Regular cardiac myocyte (primary cell): ENCODE measurements around the gene UBQLN4. TPM values are rescaled to one million over a fixed set of nuclear protein-coding genes. Genes with fewer than 3 reads are reported as not detected.

Experiments used
- total RNA-seq: library from RNA; depleted of rRNA; stranded (reverse); fragments of >200 nt; gene quantifications from 2 replicates; pipeline ENCODE4 v1.2.3, GENCODE V29; 2014

Gene UBQLN4
- total RNA-seq, result 11.0 and 13.0 TPM in 2 replicates

GRCh38 chr1:156053768-156054499 lies at the start of gene UBQLN4:
UBQLN4 (minus strand) TSS chr1:156053798; CDS start chr1:156053701, 97 bp downstream.

GRCh38 chr1:156082309-156083091 lies 28.9 kb upstream of the UBQLN4 start, which contains the start of gene MEX3A:
MEX3A (minus strand) TSS chr1:156082465; CDS start chr1:156081998, 467 bp downstream.

GRCh38 chr1:156060937-156061636 lies 7.5 kb upstream of the UBQLN4 start, which contains the start of gene RAB25:
RAB25 (plus strand) TSS chr1:156061160; CDS start chr1:156061401, 241 bp downstream.

GRCh38 chr1:156054500-156055280 lies 1.1 kb upstream of the UBQLN4 start, which contains the start of gene LAMTOR2:
LAMTOR2 (plus strand) TSS chr1:156054782; CDS start chr1:156054890, 108 bp downstream.

GRCh38 chr1:156020293-156021092 lies 33.1 kb downstream of the UBQLN4 start, which contains the start of gene SSR2:
SSR2 (minus strand) TSS chr1:156020951; CDS start chr1:156020167, 784 bp downstream.

Other genes with a start within 250 kb of the UBQLN4 start
- 25.1 and 31.3 TPM in 2 replicates for gene GON4L, start 196.6 kb downstream of the UBQLN4 start, total RNA-seq
- 46.0 and 59.5 TPM in 2 replicates for gene SYT11, start 194.2 kb downstream of the UBQLN4 start, total RNA-seq
- 39.5 and 55.5 TPM in 2 replicates for gene RIT1, start 142.4 kb downstream of the UBQLN4 start, total RNA-seq
- 24.3 and 26.5 TPM in 2 replicates for gene KHDC4, start 119.4 kb downstream of the UBQLN4 start, total RNA-seq
- under 0.01 TPM in 1 of 2 replicates, not detected in the other for gene RXFP4, start 112.2 kb downstream of the UBQLN4 start, total RNA-seq
- gene ARHGEF2, start 75.3 kb downstream of the UBQLN4 start, total RNA-seq, result 111 and 135 TPM in 2 replicates
- gene SSR2, start 32.8 kb downstream of the UBQLN4 start, total RNA-seq, result 775 and 892 TPM in 2 replicates
- gene LAMTOR2, start 984 bp upstream of the UBQLN4 start, total RNA-seq, result 55.5 and 78.2 TPM in 2 replicates
- not detected in 2 replicates for gene RAB25, start 7.4 kb upstream of the UBQLN4 start, total RNA-seq
- 1.1 and 1.2 TPM in 2 replicates for gene MEX3A, start 28.7 kb upstream of the UBQLN4 start, total RNA-seq
- gene LMNA, start 60.9 kb upstream of the UBQLN4 start, total RNA-seq, result 515 and 1,414 TPM in 2 replicates
- gene SEMA4A, start 99.8 kb upstream of the UBQLN4 start, total RNA-seq, result 0.19 and 1.7 TPM in 2 replicates
- 4.8 and 10.5 TPM in 2 replicates for gene SLC25A44, start 140.3 kb upstream of the UBQLN4 start, total RNA-seq
- gene PMF1, start 159.2 kb upstream of the UBQLN4 start, total RNA-seq, result 17.8 and 35.7 TPM in 2 replicates
- gene BGLAP, start 188.4 kb upstream of the UBQLN4 start, total RNA-seq, result under 0.01 and 0.85 TPM in 2 replicates
- gene PAQR6, start 194.3 kb upstream of the UBQLN4 start, total RNA-seq, result 0.19 and 0.28 TPM in 2 replicates
- 47.6 and 48.1 TPM in 2 replicates for gene SMG5, start 229.0 kb upstream of the UBQLN4 start, total RNA-seq
- gene TMEM79, start 230.5 kb upstream of the UBQLN4 start, total RNA-seq, result 1.3 and 1.4 TPM in 2 replicates
- gene GLMP, start 241.9 kb upstream of the UBQLN4 start, total RNA-seq, result 30.3 and 79.2 TPM in 2 replicates
- gene VHLL, start 245.5 kb upstream of the UBQLN4 start, total RNA-seq, result 0.96 TPM in 1 of 2 replicates, not detected in the other